ENCODE results near the gene HCRT.

GRCh38 chr17:42210046-42210445, 24.8 kb upstream of the HCRT start:
- TF ChIP-seq POLR2AphosphoS5 (IDR thresholded peaks at IDR 0.05; ENCODE audit: low read depth, low read length), result no peak
- TF ChIP-seq SMC3 (IDR thresholded peaks at IDR 0.05; ENCODE audit: low read depth, low read length), result no peak
- no peak for TF ChIP-seq RXRA (IDR thresholded peaks at IDR 0.05; ENCODE audit: borderline replicate concordance, low read depth)
- TF ChIP-seq, protein P1, sequence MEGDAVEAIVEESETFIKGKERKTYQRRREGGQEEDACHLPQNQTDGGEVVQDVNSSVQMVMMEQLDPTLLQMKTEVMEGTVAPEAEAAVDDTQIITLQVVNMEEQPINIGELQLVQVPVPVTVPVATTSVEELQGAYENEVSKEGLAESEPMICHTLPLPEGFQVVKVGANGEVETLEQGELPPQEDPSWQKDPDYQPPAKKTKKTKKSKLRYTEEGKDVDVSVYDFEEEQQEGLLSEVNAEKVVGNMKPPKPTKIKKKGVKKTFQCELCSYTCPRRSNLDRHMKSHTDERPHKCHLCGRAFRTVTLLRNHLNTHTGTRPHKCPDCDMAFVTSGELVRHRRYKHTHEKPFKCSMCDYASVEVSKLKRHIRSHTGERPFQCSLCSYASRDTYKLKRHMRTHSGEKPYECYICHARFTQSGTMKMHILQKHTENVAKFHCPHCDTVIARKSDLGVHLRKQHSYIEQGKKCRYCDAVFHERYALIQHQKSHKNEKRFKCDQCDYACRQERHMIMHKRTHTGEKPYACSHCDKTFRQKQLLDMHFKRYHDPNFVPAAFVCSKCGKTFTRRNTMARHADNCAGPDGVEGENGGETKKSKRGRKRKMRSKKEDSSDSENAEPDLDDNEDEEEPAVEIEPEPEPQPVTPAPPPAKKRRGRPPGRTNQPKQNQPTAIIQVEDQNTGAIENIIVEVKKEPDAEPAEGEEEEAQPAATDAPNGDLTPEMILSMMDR (IDR thresholded peaks at IDR 0.05), result no peak
- TF ChIP-seq RFX5 (IDR thresholded peaks at IDR 0.05; ENCODE audit: low read length), result no peak
